ENCODE data around the gene WBP2. TPM values are rescaled to one million over a fixed set of nuclear protein-coding genes. Genes with fewer than 3 reads are reported as not detected.

The WBP2 gene
- total RNA-seq = 33.9 TPM

GRCh38 chr17:75855310-75856061 is at the start of gene WBP2:
TSS of gene WBP2 (minus strand) at chr17:75855335. CDS start at chr17:75855297, 38 bp downstream.
- peak; percentile 100 for DNase-seq

- no peak for DNase-seq
These were observed 47.3 kb upstream of the WBP2 start for GRCh38 chr17:75902406-75902805.

- DNase-seq = no peak
These were observed 46.6 kb upstream of the WBP2 start for GRCh38 chr17:75901727-75902126.

GRCh38 chr17:75900691-75901533 is 45.8 kb upstream of the WBP2 start:
- no peak for DNase-seq

GRCh38 chr17:75899767-75900468 is 44.8 kb upstream of the WBP2 start:
- no peak for DNase-seq

- no peak for DNase-seq
These were observed 44.2 kb upstream of the WBP2 start for GRCh38 chr17:75899353-75899752.

GRCh38 chr17:75898791-75899190 is 43.7 kb upstream of the WBP2 start:
- DNase-seq = no peak

GRCh38 chr17:75898065-75898464 is 42.9 kb upstream of the WBP2 start:
- DNase-seq = no peak

GRCh38 chr17:75897160-75898019 is 42.3 kb upstream of the WBP2 start:
- no peak for DNase-seq

GRCh38 chr17:75896415-75897159 is 41.5 kb upstream of the WBP2 start, which contains the start of gene TRIM65:
TSS of gene TRIM65 (minus strand) at chr17:75896951. CDS start at chr17:75896937, 14 bp downstream.
- DNase-seq = peak; percentile 73

- no peak for DNase-seq
These were observed 40.4 kb upstream of the WBP2 start for GRCh38 chr17:75895370-75896155.

- DNase-seq = no peak
These were observed 39.1 kb upstream of the WBP2 start for GRCh38 chr17:75894049-75894733.

- no peak for DNase-seq
These were observed 38.3 kb upstream of the WBP2 start for GRCh38 chr17:75893305-75894048.

- no peak for DNase-seq
These were observed 37.6 kb upstream of the WBP2 start for GRCh38 chr17:75892556-75893224.

GRCh38 chr17:75891605-75892555 is 36.7 kb upstream of the WBP2 start:
- no peak for DNase-seq

- no peak for DNase-seq
These were observed 36.0 kb upstream of the WBP2 start for GRCh38 chr17:75891022-75891604.

- DNase-seq = no peak
These were observed 34.3 kb upstream of the WBP2 start for GRCh38 chr17:75889454-75889853.

Measured in skin of body (tissue), 2 donors.